COR-L47 (cell line): ENCODE data around the gene ZBTB24.

Source experiments
- DNase-seq: peaks from one replicate; lab custom pipeline; 2025; lab: John Stamatoyannopoulos, UW

Gene ZBTB24

DNA sequence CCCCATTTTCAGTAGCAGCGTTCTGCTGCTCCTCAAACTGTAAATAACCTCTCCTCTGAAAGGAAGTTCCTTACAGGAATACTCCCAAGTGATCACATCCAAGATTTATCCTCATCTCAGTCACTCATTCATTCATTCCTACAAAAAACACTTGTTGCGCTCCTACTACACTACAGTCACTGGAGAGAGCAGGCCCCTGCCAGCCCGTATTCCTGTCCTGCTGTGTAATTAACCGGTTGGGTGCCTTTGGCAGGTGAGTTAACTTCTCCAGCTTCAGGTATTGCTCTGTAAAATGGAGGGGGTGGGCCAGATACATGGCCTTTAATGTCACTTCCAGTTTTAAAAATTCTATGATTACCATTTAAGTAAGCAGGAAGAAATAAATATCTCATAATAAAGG is 15.0 kb upstream of the ZBTB24 start:
- DNase-seq: peak; percentile 23

DNA sequence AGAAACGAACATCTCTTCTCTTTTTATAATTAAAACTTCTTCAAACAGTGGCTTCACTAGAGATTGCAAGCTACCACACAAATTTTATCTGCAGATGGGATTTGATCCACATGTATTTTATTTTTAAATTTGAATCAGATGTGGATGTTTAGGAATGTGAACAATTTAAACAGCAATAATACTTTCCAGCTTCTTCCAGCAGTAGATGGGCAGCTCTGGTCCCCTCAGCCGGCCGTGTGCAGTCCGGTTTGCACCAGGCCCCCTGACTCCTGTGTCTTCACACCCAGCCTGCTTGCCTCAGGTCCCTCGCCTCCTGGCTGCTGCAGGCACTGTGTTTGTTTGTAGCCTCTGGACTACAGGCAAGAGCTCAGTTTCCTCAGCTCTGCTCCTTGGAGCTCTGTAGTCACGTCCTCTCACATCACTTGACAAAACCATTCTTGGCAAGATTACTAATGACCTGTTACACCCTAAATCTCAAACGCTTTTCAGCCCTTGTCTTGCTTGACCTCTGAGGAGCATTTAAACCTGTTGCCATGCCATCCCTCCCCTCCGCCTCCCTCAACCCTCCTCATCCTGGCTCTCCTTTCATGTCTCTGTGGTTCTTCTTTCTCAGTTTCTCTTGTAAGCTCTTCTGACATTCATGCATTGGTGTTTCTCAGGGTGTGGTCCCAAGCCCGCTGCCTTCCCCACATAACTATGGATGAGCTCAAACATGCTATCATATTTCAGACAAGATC is 13.2 kb upstream of the ZBTB24 start:
- DNase-seq: no peak

DNA sequence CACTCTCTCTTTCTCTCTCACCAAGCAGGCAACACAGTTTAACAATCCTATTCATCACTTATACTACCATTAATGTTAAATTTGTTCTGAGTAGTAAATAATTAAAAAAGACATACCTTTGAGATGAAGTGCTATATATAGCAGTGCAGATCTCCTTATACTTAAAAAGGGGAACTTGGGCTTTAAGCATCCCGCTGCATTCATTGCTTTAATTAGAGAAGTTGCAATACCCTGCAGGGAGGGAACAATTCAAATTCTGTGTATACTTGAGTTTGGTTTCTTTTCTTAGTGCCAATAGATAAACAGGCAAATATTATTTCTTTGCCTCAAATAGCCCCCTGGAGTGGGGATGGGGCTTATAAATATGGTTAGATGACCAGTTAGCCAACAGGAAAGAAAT is 10.8 kb upstream of the ZBTB24 start:
- DNase-seq: no peak

DNA sequence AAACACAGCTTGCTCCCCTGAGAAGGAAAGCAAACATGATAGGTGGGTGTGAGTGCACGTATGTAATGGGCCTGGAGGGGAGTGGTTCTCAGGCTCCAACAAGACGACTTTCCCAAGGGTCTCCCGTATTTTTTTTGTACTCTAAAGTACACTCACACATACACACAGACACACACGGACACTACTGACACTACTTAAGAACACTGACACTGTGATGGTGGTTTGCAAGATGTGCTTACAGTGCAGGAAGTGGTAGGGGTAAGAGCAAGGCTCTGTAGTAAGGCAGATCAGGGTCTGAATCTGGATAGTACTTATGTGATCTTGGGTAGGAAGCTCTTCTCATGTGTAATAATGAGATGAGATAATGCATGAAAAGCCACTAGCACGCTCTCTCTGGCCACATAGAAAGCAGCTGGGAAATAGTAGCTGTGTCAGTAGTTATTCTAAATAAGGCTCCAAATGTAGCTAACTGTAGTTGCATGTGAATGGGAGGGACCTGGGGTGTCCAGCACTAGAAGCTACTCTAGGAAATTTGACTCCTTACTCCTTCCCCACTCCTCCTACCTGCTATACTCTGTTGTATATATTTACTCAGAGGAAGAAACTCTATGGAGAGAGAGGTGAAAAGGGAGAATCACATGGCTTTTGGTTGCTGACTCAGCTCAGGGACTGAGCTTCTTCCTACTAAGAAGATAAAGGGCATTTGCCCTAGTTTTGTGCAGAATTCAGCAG is 8.4 kb upstream of the ZBTB24 start:
- DNase-seq: no peak

DNA sequence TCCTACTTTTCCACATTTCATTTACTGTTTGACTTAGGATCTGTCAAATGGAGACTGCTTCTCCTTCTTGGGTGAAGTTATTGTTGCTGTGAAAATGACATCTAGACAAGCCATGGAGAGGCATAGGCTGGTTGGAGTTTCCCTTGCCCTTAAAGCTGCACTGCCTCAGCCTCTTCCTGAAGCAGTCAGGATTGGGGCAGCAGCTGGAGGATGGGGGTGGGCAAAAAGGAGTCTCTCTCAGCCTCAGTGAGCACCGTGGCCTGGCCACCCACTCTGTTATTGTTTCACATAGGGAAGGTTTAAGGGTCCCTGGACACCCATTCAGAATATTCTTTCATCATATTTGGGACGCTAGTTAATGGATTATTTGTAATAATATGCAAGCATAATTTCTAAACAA is 7.7 kb upstream of the ZBTB24 start:
- DNase-seq: no peak

DNA sequence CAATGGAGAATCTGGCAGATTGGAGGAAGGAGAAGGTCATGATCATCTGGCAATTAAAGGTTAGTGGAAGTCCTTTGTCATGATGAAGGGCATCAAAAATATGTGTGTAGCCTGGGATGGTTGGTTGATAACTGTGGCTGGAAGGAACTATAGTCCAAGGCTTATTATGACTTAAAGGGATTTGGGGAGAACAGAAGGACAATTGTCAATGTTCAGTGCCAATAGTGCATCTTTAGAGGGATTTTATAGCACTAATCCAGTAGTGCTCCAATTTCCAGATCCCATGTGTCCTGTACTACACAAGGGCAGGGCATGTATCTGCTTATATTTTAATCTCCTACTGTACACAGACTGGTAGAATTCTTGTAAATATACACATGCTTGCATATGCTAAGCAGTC is 5.0 kb upstream of the ZBTB24 start:
- DNase-seq: no peak

DNA sequence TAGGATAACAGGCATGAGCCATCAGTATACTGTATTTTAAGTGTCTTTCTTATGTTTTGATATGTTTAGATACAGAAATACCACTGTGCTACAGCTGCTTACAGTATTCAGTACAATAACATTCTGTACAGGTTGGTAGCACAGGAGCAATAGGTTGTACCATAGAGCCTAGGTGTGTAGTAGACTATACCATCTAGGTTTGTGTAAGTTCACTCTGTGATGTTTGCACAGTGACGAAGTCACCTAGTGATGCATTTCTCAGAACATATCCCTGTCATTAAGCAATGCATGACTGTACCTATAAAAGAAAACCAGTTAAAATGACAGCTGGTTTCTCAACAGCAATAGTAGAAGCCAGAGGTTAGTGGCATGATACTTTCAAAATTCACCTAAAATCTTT is 3.0 kb upstream of the ZBTB24 start:
- no peak for DNase-seq

DNA sequence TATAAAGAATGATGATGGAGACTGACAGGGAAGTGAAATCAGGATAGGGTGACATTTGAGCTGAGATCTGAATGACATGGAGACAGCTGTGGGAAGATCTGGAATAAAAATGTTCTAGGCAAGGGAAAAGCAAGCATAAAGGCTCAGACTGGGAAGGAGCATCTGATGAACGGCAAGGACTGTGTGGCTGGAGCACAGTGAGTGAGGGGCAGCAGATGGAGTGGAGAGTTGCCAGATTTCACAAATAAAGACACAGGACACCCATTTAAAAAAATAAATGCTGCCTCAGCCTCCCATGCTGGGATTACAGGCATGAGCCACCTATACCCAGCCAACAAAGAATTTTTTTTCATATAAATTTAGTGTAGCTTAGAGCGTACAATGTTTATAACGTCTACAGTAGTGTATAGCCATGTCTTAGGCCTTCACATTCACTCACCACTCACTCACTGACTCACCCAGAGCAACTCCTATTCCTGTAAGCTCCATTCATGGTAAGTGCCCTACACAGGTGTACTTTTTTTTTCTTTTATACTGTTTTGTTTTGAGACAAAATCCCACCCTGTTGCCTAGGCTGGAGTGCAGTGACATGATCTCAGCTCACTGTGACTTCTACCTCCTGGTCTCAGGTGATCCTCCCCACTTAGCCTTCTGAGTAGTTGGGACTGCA is 2.4 kb upstream of the ZBTB24 start:
- no peak for DNase-seq

DNA sequence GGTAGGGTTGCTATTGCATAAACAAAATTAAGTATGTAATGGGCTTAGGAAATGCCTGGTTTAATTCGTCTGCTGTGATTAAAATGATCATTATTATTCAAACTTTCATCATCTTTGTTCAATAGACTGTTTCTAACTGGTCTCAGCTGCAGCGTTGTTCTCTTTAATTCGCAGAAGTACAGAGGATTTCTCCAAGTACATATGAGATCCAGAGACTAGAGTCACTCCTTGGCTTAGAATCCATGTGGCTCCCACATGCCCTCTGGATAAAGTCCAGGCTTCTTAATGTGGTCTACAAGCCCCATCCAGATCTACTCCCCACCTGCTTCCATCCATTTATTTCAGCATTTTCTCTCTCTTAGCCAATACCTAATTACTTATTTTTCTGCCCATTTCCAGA is 1.1 kb upstream of the ZBTB24 start:
- no peak for DNase-seq

DNA sequence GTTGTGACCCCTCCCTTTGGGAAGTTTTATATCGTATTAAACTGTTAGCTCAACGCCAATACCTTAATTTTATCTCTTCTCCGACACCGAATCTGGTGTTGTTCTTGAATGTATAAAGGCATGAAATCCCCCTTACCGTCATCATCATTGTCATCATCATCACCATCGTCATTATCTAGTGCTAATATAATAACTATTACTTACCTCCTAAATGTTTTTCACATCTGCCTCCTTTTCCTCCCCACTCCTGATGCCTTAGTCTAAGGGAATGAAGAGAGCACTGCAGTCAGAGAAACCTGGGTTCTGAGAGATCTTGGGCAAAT is 677 bp upstream of the ZBTB24 start:
- no peak for DNase-seq

DNA sequence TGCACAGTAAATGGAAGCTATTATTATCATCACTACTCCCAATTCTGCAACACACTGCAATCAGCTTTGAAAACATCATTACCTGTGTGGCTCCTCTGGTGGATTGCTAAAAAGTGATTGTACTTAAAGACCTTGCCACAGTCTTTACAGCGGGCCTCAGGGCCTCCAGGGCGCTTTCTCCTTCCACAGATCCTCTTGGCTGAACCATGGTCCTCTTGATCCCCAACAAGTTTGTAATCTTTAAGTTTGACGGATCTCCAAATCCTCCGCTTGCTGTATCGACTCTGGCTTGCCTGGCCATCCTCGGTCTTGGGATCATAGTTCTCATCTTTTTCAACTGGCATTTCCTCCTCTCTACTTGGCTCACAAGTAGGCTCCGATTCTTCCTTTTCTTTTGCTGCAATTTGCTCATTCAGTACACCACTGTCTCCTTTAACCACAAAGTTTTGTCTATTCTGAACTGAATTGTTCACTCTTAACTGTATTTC is 2.0 kb downstream of the ZBTB24 start:
- DNase-seq: no peak

DNA sequence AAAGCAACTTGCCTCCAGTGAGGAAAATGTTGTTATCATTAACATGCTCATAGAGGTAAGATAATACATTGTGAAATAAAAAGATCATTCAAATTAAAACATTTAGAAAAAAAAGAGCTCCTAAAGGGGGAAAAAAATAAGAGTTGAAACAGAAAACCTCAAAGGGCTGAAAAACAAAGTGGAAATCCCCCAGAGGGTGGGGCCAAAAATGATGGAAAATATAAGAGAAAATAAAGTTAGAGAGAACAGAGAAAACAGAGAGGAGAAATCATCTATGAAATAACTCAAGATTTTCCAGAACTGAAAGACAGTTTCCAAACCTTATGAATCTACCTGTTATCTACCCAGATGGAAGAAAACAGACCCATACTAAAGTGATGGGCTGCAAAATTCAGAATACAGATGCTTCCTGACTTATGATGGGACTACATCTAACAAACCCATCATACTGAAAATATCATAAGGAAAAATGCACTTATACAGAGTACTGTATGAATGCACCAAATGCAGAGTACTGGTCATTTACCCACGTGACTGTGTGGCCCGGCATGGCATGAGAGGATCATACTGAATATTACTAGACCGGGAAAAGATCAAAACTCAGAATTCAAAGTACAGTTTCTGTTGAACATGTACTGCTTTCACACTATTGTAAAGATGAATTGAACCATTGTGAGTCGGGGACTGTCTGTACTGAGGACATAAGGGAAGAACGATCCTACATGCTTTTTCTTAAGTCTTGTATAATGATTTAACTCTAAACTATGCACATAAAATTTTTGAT is 4.0 kb downstream of the ZBTB24 start:
- no peak for DNase-seq

DNA sequence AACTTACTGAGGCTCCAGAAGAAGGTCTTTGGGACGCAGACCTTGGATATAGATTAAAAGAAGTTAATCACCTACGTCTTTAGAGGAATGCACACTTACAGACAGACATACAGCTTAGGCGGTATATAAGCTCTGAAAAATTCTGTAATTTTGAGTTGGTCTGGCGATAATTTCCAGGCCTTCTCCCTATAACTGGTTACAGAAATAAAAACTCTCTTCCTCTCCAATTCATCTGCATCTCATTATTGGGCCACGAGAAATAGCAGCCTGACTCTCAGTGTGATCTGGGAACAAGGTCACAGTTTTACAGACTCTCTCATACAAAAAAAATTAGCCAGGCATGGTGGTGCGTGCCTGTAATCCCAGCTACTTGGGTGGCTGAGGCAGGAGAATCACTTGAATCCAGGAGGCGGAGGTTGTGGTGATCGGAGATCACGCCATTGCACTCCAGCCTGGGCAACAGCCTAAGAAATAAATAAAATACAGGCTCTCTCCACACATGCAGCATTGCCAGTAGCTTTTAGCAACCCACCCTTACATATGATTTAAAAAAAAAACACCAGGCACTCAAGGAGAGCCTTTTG is 4.7 kb downstream of the ZBTB24 start:
- no peak for DNase-seq

DNA sequence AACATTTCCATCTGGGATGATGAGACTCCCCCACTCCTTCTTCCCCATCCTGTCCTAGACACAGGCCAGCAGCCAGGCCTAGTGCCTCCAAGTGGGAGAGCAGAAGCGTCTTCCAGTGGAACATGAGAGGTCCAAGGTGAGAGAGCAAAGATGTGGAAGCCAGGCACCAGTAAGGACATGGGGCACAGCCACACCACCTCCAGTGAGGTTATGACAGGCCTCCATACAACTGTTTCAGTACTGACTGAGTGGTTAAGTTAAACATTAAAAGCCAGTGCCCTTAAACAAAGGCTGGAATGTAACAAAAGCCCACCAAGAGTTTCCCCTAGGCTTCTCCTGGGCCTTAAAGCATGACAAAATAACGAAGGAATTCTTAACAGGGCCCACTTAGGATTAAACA is 5.3 kb downstream of the ZBTB24 start:
- no peak for DNase-seq

DNA sequence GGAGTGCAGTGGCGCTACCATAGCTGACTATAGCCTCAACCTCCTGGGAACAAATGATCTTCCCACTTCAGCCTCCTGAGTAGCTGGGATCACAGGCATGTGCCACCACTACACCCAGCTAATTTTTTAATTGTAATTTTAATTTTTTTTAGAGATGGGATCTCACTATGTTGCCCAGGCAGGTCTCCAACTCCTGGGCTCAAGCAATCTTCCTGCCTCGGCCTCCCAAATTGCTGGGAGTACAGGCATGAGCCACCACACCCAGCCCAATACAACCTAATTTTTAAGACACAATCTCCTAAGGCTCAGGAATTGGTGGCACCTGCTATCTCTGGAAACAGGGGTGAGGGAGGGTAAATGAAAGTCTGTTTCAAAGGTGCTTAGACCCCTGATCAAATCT is 5.8 kb downstream of the ZBTB24 start:
- DNase-seq: no peak

DNA sequence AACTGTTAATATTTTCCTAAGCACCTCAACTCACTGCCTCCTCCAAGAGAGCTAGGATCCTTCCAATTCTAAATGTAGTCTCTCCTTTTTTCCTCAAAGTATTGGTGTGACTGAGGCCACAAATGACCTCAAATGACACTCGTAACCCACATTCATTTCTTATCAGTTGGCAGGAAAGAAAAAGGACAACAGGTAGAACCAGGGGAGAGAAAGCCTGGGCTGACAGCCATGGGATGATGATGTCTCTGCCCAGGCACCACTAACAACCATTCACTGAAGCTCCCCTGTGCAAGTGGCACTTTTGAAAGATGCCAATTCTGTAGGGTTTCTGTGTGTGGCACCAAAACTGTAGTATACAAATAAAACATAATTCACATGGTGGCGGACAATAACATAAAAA is 7.4 kb downstream of the ZBTB24 start:
- no peak for DNase-seq

DNA sequence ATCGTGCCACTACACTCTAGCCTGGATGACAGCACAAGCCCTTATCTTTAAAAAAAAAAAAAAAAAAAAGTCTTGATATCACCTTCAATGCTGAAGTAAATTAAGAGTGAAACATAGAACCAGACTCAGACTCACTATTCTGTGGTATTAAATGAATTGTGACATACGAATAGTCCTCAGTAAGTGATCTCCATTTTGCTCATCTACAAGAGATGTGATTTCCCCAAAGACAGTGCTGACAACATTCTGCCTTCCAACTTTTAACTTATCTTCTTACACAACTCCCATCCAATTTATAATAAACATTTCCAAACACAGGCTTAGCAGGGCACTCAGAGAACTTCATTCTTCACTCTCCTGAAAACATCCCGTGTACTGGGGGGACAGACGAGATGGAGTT is 8.0 kb downstream of the ZBTB24 start:
- no peak for DNase-seq

DNA sequence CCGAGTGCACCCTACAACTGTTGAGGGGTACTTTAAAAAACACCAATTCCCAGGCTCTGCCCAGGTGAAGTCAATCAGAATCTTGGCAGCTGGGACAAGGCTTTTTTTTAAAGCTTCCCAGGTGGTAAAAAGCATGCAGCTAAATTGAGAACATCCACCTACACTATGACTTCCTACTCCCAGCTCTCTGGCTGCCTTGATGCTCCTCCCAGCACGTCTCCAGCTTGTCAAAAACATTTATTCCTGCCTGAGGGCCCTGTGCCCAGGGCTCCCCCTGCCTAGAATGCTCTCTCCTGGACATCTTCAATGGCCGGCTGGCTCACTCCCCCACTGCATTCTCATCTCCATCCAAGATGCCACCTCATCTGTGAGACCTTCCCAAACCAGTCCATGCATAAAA is 9.9 kb downstream of the ZBTB24 start:
- DNase-seq: no peak

DNA sequence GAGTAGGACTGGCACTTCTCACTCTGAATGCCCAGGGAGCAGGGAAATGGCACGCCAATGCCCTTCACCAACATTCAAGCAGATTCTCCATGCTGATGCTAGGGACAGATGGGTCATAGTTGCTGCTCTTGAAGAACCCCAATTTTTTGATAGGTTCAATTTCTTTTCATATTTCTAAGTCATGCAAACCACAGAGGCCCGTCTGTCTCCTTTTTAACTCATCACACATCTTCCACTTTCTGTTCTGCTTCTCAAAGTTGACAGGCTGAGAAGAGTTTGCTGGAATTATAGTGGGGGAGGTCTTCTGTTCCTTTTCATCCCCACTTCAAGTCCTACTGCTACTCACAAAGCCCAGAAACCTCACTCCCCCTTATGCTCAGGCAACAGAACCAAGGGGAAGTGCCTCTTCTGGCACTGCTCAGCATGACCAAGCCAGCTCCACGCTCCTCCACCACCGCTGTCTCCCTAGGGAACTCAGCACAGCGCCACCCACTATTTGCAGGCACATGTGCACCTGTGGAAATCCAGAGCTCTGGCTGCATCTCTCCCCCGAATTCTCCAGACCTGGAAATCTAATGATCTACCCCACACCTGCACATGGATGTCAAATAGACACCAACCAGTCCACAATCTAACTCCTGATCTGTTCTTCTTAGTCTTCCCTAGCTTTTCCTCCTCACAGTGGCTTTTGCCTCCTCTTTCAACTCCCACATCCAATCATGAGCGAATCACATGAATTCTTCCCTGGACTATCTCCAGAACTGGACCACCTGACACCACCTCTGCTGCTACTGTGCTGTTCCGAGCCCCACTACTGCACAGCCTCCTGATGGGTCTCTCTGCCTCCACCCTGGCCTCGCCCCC is 10.7 kb downstream of the ZBTB24 start:
- no peak for DNase-seq

DNA sequence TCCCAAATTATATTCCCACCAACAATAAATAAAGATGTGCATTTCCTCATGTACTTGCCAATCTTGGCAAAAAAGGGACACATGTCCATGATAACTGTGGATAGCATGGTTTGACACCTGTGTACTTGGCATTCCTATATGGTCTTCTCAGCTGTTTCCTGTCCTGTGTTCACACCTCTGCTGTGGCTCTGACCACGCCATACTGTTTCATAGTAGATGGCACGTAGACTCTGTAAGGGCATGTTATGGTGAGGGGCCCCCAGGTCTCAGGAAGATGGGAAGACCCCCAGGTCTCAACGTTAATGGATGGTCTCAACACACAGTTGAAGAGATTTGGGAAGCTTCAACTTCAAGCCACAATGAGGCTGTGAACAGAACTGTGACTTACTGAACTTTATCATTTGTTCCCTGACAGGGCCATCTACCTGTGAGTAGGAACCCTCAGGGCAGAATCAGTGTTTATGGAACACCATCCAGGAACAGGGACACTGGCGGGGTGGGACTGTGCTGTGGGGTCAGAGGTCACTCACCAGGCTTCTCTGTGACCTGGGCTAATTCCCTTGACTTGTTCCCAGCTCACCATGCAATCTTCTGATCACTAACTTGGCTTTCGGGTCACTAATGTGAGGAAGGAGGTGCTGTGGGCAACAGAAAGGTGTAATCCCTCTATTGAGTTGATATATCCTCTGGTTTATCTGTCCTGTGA is 11.8 kb downstream of the ZBTB24 start:
- DNase-seq: no peak
